SK-N-SH (cell line): ENCODE results near the gene CDK5RAP1.

Experiments used
- FOXM1 ChIP-seq: IDR thresholded peaks from 2 replicates; pipeline ENCODE4 v1.4.0; 2012; ENCODE audit warnings: low read depth, mild to moderate bottlenecking
- GATA2 ChIP-seq: sonication (generic); formaldehyde crosslinking; IDR thresholded peaks from 2 replicates; pipeline ENCODE4 v1.5.0; 2020; ENCODE audit warnings: mild to moderate bottlenecking, missing genetic modification reagents
- NFIC ChIP-seq: IDR thresholded peaks from 2 replicates; pipeline ENCODE4 v1.4.0; 2012; ENCODE audit warnings: borderline replicate concordance
- RFX5 ChIP-seq: IDR thresholded peaks from 2 replicates; pipeline ENCODE4 v1.6.1; 2012; ENCODE audit warnings: mild to moderate bottlenecking, improper control_type of control experiment, low read length
- SIN3A ChIP-seq: IDR thresholded peaks from 2 replicates; pipeline ENCODE4 v1.6.1; 2012; ENCODE audit warnings: low read depth, mild to moderate bottlenecking, low read length, moderate library complexity, borderline replicate concordance
- TAF1 ChIP-seq: IDR thresholded peaks from 2 replicates; pipeline ENCODE4 v1.6.1; 2012; ENCODE audit warnings: low read depth, mild to moderate bottlenecking, low read length, moderate library complexity, borderline replicate concordance
- TF ChIP-seq, protein P1 (sequence below): fragments of 200-600 bp; sonication (generic); IDR thresholded peaks from 2 replicates; pipeline ENCODE4 v1.6.1; 2017; ENCODE audit warnings: antibody characterized with exemption, mild to moderate bottlenecking, moderate library complexity
- TF ChIP-seq, protein P2 (sequence below): IDR thresholded peaks from 2 replicates; pipeline ENCODE4 v1.4.0; 2012; ENCODE audit warnings: low read depth
- TF ChIP-seq, protein P3 (sequence below): IDR thresholded peaks from 2 replicates; pipeline ENCODE4 v1.4.0; 2012; ENCODE audit warnings: low read depth, borderline replicate concordance

DNA sequence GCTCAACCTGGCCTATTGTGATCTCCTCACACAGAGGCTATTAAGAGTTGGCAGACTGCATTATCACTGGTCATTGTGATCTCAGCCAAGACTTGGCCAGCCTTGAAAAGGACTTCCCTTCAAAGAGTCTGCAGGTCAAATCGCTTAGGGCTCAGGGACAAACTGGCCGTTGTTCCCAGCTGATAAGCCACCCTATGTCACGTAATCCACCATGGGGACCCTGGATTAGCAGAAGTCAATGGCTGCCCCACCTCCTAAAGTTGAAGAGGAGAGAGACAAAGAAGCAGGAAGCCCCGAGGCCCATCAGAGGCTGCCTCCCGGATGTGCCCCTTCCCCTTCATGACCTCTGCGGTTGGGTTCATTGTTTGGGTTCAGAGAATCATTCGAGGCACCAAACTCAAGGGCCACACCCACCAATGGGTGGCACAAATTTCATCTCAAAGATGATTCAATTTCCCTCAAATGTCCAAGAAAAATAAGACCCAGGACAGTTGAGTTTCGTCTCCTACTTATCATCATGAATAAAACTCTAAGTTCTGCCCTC, 61.7 kb downstream of the CDK5RAP1 start:
- TF ChIP-seq TAF1 (no peak), GATA2 (CRISPR knock-in tag) (no peak), SIN3A (no peak), NFIC (no peak), RFX5 (no peak), FOXM1 (no peak)
- TF ChIP-seq, protein P1, sequence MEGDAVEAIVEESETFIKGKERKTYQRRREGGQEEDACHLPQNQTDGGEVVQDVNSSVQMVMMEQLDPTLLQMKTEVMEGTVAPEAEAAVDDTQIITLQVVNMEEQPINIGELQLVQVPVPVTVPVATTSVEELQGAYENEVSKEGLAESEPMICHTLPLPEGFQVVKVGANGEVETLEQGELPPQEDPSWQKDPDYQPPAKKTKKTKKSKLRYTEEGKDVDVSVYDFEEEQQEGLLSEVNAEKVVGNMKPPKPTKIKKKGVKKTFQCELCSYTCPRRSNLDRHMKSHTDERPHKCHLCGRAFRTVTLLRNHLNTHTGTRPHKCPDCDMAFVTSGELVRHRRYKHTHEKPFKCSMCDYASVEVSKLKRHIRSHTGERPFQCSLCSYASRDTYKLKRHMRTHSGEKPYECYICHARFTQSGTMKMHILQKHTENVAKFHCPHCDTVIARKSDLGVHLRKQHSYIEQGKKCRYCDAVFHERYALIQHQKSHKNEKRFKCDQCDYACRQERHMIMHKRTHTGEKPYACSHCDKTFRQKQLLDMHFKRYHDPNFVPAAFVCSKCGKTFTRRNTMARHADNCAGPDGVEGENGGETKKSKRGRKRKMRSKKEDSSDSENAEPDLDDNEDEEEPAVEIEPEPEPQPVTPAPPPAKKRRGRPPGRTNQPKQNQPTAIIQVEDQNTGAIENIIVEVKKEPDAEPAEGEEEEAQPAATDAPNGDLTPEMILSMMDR = no peak
- TF ChIP-seq, protein P2, sequence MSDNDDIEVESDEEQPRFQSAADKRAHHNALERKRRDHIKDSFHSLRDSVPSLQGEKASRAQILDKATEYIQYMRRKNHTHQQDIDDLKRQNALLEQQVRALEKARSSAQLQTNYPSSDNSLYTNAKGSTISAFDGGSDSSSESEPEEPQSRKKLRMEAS = no peak
- TF ChIP-seq, protein P3, sequence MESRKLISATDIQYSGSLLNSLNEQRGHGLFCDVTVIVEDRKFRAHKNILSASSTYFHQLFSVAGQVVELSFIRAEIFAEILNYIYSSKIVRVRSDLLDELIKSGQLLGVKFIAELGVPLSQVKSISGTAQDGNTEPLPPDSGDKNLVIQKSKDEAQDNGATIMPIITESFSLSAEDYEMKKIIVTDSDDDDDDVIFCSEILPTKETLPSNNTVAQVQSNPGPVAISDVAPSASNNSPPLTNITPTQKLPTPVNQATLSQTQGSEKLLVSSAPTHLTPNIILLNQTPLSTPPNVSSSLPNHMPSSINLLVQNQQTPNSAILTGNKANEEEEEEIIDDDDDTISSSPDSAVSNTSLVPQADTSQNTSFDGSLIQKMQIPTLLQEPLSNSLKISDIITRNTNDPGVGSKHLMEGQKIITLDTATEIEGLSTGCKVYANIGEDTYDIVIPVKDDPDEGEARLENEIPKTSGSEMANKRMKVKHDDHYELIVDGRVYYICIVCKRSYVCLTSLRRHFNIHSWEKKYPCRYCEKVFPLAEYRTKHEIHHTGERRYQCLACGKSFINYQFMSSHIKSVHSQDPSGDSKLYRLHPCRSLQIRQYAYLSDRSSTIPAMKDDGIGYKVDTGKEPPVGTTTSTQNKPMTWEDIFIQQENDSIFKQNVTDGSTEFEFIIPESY = no peak
